Neuronal stem cell (in vitro differentiated cells): Measurements from ENCODE around the gene TM2D1.
"Not testable (repeated sequence)": the region's sequence is repeated elsewhere in the genome, so short reads cannot be mapped to it uniquely, and the experiment has no call there.

Experiments
- DNase-seq: peaks from one replicate; pipeline ENCODE4 v3.0.0-alpha.2; 2013; ENCODE audit warnings: low spot score
- H2AFZ ChIP-seq: one replicate; pipeline ENCODE4 v1.6.1; 2013; ENCODE audit warnings: mild to moderate bottlenecking, low read length, inconsistent platforms
- H2AK5ac ChIP-seq: 2 replicates; pipeline ENCODE4 v1.6.1; 2013; ENCODE audit warnings: low read depth, mild to moderate bottlenecking, inconsistent platforms, low read length, moderate library complexity, mixed read lengths
- H2BK120ac ChIP-seq: 2 replicates; pipeline ENCODE4 v1.6.1; 2013; ENCODE audit warnings: low read depth, mild to moderate bottlenecking, inconsistent platforms, low read length, moderate library complexity, mixed read lengths
- H2BK12ac ChIP-seq: one replicate; pipeline ENCODE4 v1.6.1; 2013; ENCODE audit warnings: low read length, inconsistent platforms
- H2BK15ac ChIP-seq: 2 replicates; pipeline ENCODE4 v1.6.1; 2013; ENCODE audit warnings: mild to moderate bottlenecking, low read length, inconsistent platforms, mixed read lengths
- H2BK5ac ChIP-seq: one replicate; pipeline ENCODE4 v1.6.1; 2013; ENCODE audit warnings: inconsistent platforms, mild to moderate bottlenecking, low read length, moderate library complexity
- H3K14ac ChIP-seq: one replicate; pipeline ENCODE4 v1.6.1; 2013; ENCODE audit warnings: low read length, inconsistent platforms
- H3K18ac ChIP-seq: 2 replicates; pipeline ENCODE4 v1.6.1; 2013; ENCODE audit warnings: low read length, inconsistent platforms
- H3K23ac ChIP-seq: 2 replicates; pipeline ENCODE4 v1.6.1; 2013; ENCODE audit warnings: low read depth, mild to moderate bottlenecking, mixed read lengths, low read length, inconsistent platforms; ENCODE audit not compliant: poor library complexity
- H3K27ac ChIP-seq: replicated peaks from 3 replicates; pipeline ENCODE4 v1.5.1; 2013; ENCODE audit warnings: low read length, inconsistent platforms
- H3K27me3 ChIP-seq, 3 experiments: 2 replicates each; pipeline ENCODE4 v1.6.1; 2013; ENCODE audit warnings: low read length in 3 of 3, mild to moderate bottlenecking in 2 of 3, inconsistent platforms in 1 of 3, low read depth in 1 of 3, mixed read lengths in 1 of 3, moderate library complexity in 1 of 3; ENCODE audit not compliant: control insufficient read depth in 3 of 3, insufficient read depth in 3 of 3
- H3K36me3 ChIP-seq, 2 donors: replicated peaks in 1 of 2; 2 replicates each; pipeline ENCODE4 v1.6.1; 2013; ENCODE audit warnings: low read length in 2 of 2; ENCODE audit not compliant: control insufficient read depth in 2 of 2, insufficient read depth in 2 of 2
- H3K4ac ChIP-seq: 2 replicates; pipeline ENCODE4 v1.6.1; 2013; ENCODE audit warnings: inconsistent platforms, mild to moderate bottlenecking, low read length, moderate library complexity
- H3K4me1 ChIP-seq, 2 donors: 1 replicate in 1 of 2; 2 replicates in 1 of 2; pipeline ENCODE4 v1.6.1; 2013; ENCODE audit warnings: low read length in 2 of 2, low read depth in 1 of 2; ENCODE audit not compliant: control insufficient read depth in 2 of 2, insufficient read depth in 1 of 2
- H3K4me2 ChIP-seq: one replicate; pipeline ENCODE4 v1.6.1; 2013; ENCODE audit warnings: mild to moderate bottlenecking, low read length, inconsistent platforms; ENCODE audit not compliant: insufficient read depth, poor library complexity, severe bottlenecking
- H3K4me3 ChIP-seq, 2 donors: 2 replicates each; pipeline ENCODE4 v1.5.1; 2013; ENCODE audit warnings: low read length in 2 of 2, mild to moderate bottlenecking in 2 of 2, inconsistent platforms in 1 of 2, moderate library complexity in 1 of 2
- H3K79me1 ChIP-seq: one replicate; pipeline ENCODE4 v1.6.1; 2013; ENCODE audit warnings: low read depth, mild to moderate bottlenecking, inconsistent platforms, low read length, moderate library complexity
- H3K9ac ChIP-seq: one replicate; pipeline ENCODE4 v1.6.1; 2013; ENCODE audit warnings: mild to moderate bottlenecking, low read depth, low read length, inconsistent platforms; ENCODE audit not compliant: poor library complexity
- H3K9me3 ChIP-seq, 2 donors: replicated peaks in 1 of 2; 2 replicates each; pipeline versions ENCODE3 to v1.6.1; 2013; ENCODE audit warnings: low read length in 2 of 2, mild to moderate bottlenecking in 2 of 2, inconsistent platforms in 1 of 2, low read depth in 1 of 2, mixed read lengths in 1 of 2, moderate library complexity in 1 of 2; ENCODE audit not compliant: control insufficient read depth in 2 of 2, insufficient read depth in 1 of 2
- H4K8ac ChIP-seq: one replicate; pipeline ENCODE4 v1.6.1; 2013; ENCODE audit warnings: low read depth, mild to moderate bottlenecking, inconsistent platforms, low read length, moderate library complexity
- H4K91ac ChIP-seq: one replicate; pipeline ENCODE4 v1.6.1; 2013; ENCODE audit warnings: low read length, low read depth, mild to moderate bottlenecking, inconsistent platforms; ENCODE audit not compliant: poor library complexity
- WGBS, 2 donors: extraction: QIAGEN DNeasy Blood & Tissue Kit; methylation state at CpG; one replicate each; pipeline ENCODE4 v1.1.7; 2013; ENCODE audit warnings: missing lambda C conversion rate in 2 of 2, mixed read lengths in 1 of 2; ENCODE audit not compliant: insufficient read length in 2 of 2, insufficient replicate concordance in 1 of 2; ENCODE audit errors: extremely low coverage in 2 of 2; 5-methylcytosine and 5-hydroxymethylcytosine counted together

Gene TM2D1

DNA sequence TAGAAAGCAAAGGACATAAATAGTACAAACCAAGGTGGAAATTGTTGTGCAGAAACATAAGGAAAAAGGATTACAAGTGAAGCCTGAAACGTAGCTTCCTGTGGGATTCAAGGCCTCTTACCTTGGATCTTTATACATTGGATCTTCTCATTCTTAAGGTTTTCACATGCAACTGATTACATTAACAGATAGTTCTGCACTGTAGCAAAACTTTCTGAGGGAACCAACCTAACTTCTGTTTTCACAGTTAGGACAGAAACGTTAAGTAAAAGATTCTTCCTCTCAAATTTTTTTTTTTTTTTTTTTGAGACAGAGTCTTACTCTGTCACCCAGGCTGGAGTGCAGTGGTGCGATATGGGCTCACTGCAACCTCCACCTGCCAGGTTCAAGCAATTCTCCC is 7.8 kb upstream of the TM2D1 start:
- no peaks in the 10 kb centered on the region for H3K4me1 ChIP-seq
- no peak overlapping the region for H2BK12ac ChIP-seq
- H4K91ac ChIP-seq: no peak overlapping the region
- no peak overlapping the region for H3K18ac ChIP-seq
- H3K36me3 ChIP-seq: no peaks in the 10 kb centered on the region
- H3K9ac ChIP-seq: no peak overlapping the region
- H3K79me1 ChIP-seq: no peaks in the 10 kb centered on the region
- no peak overlapping the region for H3K4me3 ChIP-seq
- WGBS, 2 donors: no CpG with 5 or more reads among the region's 3 CpGs
- H2BK15ac ChIP-seq: no peak overlapping the region
- no peak overlapping the region for H3K4me2 ChIP-seq
- H3K23ac ChIP-seq: no peak overlapping the region
- H3K14ac ChIP-seq: no peak overlapping the region
- H3K27ac ChIP-seq: no peak overlapping the region
- no peak overlapping the region for H4K8ac ChIP-seq
- DNase-seq: no peak
- H2AK5ac ChIP-seq: no peak overlapping the region
- no peak overlapping the region for H2BK5ac ChIP-seq
- H3K9me3 ChIP-seq: no peaks in the 10 kb centered on the region
- no peak overlapping the region for H2BK120ac ChIP-seq
- no peaks in the 10 kb centered on the region for H3K27me3 ChIP-seq
- H2AFZ ChIP-seq: no peak overlapping the region
- no peak overlapping the region for H3K4ac ChIP-seq

DNA sequence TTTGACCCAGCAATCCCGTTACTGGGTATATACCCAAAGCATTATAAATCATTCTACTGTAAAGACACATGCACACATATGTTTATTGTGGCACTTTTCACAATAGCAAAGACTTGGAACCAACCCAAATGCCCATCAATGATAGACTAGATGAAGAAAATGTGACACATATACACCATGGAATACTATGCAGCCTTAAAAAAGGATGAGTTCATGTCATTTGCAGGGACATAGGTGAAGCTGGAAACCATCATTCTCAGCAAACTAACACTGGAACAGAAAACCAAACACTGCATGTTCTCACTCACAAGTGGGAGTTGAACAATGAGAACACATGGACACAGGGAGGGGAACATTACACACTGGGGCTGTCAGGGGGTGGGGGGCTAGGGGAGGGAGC is 5.7 kb upstream of the TM2D1 start:
- not testable (repeated sequence) for H3K9me3 ChIP-seq, H3K27me3 ChIP-seq, H3K79me1 ChIP-seq, H3K4me3 ChIP-seq, H3K23ac ChIP-seq, H3K4me1 ChIP-seq, H3K27ac ChIP-seq, H4K8ac ChIP-seq, H2BK15ac ChIP-seq, H2BK12ac ChIP-seq, H3K4ac ChIP-seq, H3K14ac ChIP-seq, H3K36me3 ChIP-seq, H2BK120ac ChIP-seq, H4K91ac ChIP-seq, H2AK5ac ChIP-seq, DNase-seq, H3K18ac ChIP-seq, H2AFZ ChIP-seq, H2BK5ac ChIP-seq, H3K4me2 ChIP-seq, H3K9ac ChIP-seq
- no CpG with 5 or more reads among the region's 1 CpG for WGBS, 2 donors

DNA sequence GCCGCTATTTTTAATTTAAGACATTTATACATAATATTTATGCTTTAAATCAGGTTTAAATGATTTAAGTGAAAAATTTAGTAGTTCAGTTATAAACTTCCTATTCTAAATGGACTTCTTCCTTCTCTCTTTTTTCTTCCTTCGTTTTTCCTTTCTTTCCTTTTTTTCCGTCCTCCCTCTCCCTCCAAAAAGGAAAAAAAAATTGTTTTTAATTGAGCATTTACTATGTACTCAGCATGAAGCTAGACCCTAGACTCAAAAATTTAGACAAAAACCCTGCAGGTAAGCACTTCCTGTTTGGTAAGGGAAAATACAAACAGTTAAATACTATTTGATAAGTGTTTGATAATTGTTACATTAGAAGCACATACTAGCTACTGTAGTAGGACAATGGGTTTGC is 2.6 kb upstream of the TM2D1 start:
- Histone ChIP-seq H3K4me1 (peaks cover 0 to 3% of the 10 kb centered on the region in 2 donors), H4K91ac (no peak overlapping the region), H3K9ac (no peak overlapping the region), H3K4me3 (no peak overlapping the region), H3K27ac (no peak overlapping the region), H3K14ac (no peak overlapping the region), H3K79me1 (peaks cover 4% of the 10 kb centered on the region), H3K23ac (no peak overlapping the region), H2AK5ac (no peak overlapping the region), H2BK15ac (no peak overlapping the region), H3K36me3 (peaks cover 0 to 8% of the 10 kb centered on the region in 2 donors), H2BK120ac (no peak overlapping the region), H4K8ac (no peak overlapping the region), H3K18ac (no peak overlapping the region), H3K9me3 (no peaks in the 10 kb centered on the region), H3K27me3 (no peaks in the 10 kb centered on the region), H2AFZ (no peak overlapping the region), H2BK12ac (no peak overlapping the region), H3K4ac (no peak overlapping the region), H2BK5ac (no peak overlapping the region), H3K4me2 (no peak overlapping the region)
- no peak for DNase-seq
- no CpG with 5 or more reads among the region's 3 CpGs for WGBS, 2 donors

DNA sequence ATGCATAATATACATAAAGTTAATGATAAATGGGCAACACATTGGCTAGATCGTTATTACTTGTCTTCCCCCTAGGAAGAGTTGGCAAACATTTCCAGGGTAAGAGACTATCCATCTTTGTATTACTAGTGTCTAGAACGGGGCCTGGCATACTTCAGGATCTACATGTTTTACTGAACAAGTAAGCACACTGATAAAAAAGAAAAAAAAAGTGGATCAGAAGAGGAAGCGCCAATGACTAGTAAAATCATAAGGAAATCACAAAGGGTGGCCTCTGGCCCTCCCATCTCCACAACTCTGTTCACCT is 482 bp downstream of the TM2D1 start:
- no peak overlapping the region for H2AK5ac ChIP-seq
- no peaks in the 10 kb centered on the region for H3K9me3 ChIP-seq
- H3K27ac ChIP-seq: no peak overlapping the region
- H3K4me3 ChIP-seq: peak overlapping the region; percentile 85 to 97
- no peaks in the 10 kb centered on the region for H3K27me3 ChIP-seq
- no peak overlapping the region for H2BK15ac ChIP-seq
- H2BK5ac ChIP-seq: no peak overlapping the region
- peaks cover 4% of the 10 kb centered on the region for H3K79me1 ChIP-seq
- H2BK12ac ChIP-seq: no peak overlapping the region
- H3K9ac ChIP-seq: peak overlapping the region; percentile 79
- peaks cover 0 to 3% of the 10 kb centered on the region in 2 donors for H3K4me1 ChIP-seq
- peak overlapping the region; percentile 58 for H3K4me2 ChIP-seq
- no CpG with 5 or more reads among the region's 3 CpGs for whole genome bisulfite sequencing, 2 donors
- H3K14ac ChIP-seq: no peak overlapping the region
- H3K4ac ChIP-seq: no peak overlapping the region
- no peak overlapping the region for H4K91ac ChIP-seq
- H3K36me3 ChIP-seq: peaks cover 0 to 17% of the 10 kb centered on the region in 2 donors
- H3K18ac ChIP-seq: no peak overlapping the region
- peak overlapping the region; percentile 43 for H4K8ac ChIP-seq
- DNase-seq: no peak
- no peak overlapping the region for H3K23ac ChIP-seq
- no peak overlapping the region for H2BK120ac ChIP-seq
- peak overlapping the region; percentile 95 for H2AFZ ChIP-seq
